CD4-positive, alpha-beta T cell (primary cell): ENCODE data around the gene UBE3B. TPM values are rescaled to one million over a fixed set of nuclear protein-coding genes. Genes with fewer than 3 reads are reported as not detected.

Experiments used
- ATAC-seq: fragments of 200-7000 bp; cut with Tn5 transposase; one replicate; pipeline ENCODE4 v1.10.0; 2022; ENCODE audit warnings: mild to moderate bottlenecking; ENCODE audit not compliant: poor library complexity
- CTCF ChIA-PET: fragments of 350-600 bp; sonication (Branson Sonifier 250); formaldehyde crosslinking; loops from one replicate; lab custom pipeline; 2021; ENCODE audit warnings: antibody characterized with exemption, inconsistent platforms; lab: Charles Lee
- POLR2A ChIA-PET: fragments of 350-600 bp; sonication (Branson Sonifier 250); formaldehyde crosslinking; loops from one replicate; lab custom pipeline; 2021; ENCODE audit warnings: antibody characterized with exemption, inconsistent platforms; lab: Charles Lee
- DNase-seq, 14 experiments: peaks; one replicate each; pipeline ENCODE4 v3.0.0-alpha.2; 2013 to 2020; ENCODE audit warnings: mixed read lengths in 2 of 14
- H3K27ac ChIP-seq, 2 donors: one replicate each; pipeline versions ENCODE4 v1.5.1 to v1.7.0; 2013; ENCODE audit warnings: low read length in 2 of 2, low read depth in 1 of 2, mild to moderate bottlenecking in 1 of 2
- H3K27me3 ChIP-seq, 2 experiments: 1 replicate in 1 of 2; 2 replicates in 1 of 2; pipeline versions ENCODE4 v1.6.1 to v1.7.0; 2013; ENCODE audit warnings: low read length in 2 of 2, control low read depth in 1 of 2, mild to moderate bottlenecking in 1 of 2, moderate library complexity in 1 of 2; ENCODE audit not compliant: insufficient read depth in 2 of 2, control insufficient read depth in 1 of 2
- H3K36me3 ChIP-seq: one replicate; pipeline ENCODE4 v1.6.1; 2013; ENCODE audit warnings: low read length, control low read depth; ENCODE audit not compliant: insufficient read depth
- H3K4me1 ChIP-seq: one replicate; pipeline ENCODE4 v1.6.1; 2013; ENCODE audit warnings: low read length, control low read depth; ENCODE audit not compliant: insufficient read depth
- H3K4me3 ChIP-seq: one replicate; pipeline ENCODE4 v1.5.1; 2013; ENCODE audit warnings: mild to moderate bottlenecking, low read length, moderate library complexity
- H3K9me3 ChIP-seq, 2 experiments: 1 replicate in 1 of 2; 2 replicates in 1 of 2; pipeline versions ENCODE4 v1.6.1 to v1.7.0; 2013; ENCODE audit warnings: low read length in 2 of 2, mild to moderate bottlenecking in 2 of 2, control low read depth in 1 of 2, moderate library complexity in 1 of 2; ENCODE audit not compliant: control insufficient read depth in 1 of 2, insufficient read depth in 1 of 2
- H3K27ac Mint-ChIP-seq: one replicate; pipeline ENCODE4 v1.8.0; 2020; ENCODE audit warnings: mixed read lengths
- H3K27me3 Mint-ChIP-seq: one replicate; pipeline ENCODE4 v1.8.0; 2021; ENCODE audit warnings: mixed read lengths
- H3K36me3 Mint-ChIP-seq: one replicate; pipeline ENCODE4 v1.8.0; 2021; ENCODE audit warnings: low read depth, mixed read lengths
- H3K4me1 Mint-ChIP-seq: one replicate; pipeline ENCODE4 v1.8.0; 2021; ENCODE audit warnings: low read depth, mixed read lengths
- H3K4me3 Mint-ChIP-seq: one replicate; pipeline ENCODE4 v1.8.0; 2020; ENCODE audit warnings: mild to moderate bottlenecking, mixed read lengths
- H3K9me3 Mint-ChIP-seq: one replicate; pipeline ENCODE4 v1.8.0; 2020; ENCODE audit warnings: mixed read lengths
- intact Hi-C, 2 experiments: fragments of 100-400 bp; cut with DNase I in 1 of 2; cut with micrococcal nuclease in 1 of 2; formaldehyde crosslinking; loops; one replicate each; pipeline versions ENCODE4 v1.15.1 to v1.9.0; 2023 to 2025; cut with DNase I, micrococcal nuclease
- total RNA-seq, 174 experiments: library from RNA in 2 of 174; stranded (reverse) in 2 of 174; gene quantifications; one replicate each; pipeline ENCODE4 v1.2.3 and lab custom pipeline; 2021 to 2026
- TF ChIP-seq, protein P1 (sequence below): fragments of 200-600 bp; IDR thresholded peaks from one replicate; pipeline ENCODE4 v1.8.0; 2022; ENCODE audit warnings: antibody characterized with exemption, mild to moderate bottlenecking

UBE3B gene
- total RNA-seq, 2 experiments from 2014 or later = 17.2 to 19.9 TPM

GRCh38 chr12:109513051-109513450, 35.6 kb downstream of the UBE3B start:
- Histone ChIP-seq H3K27ac (no peak overlapping the region), H3K27me3 (no peaks in the 10 kb centered on the region), H3K36me3 (peaks cover 85% of the 10 kb centered on the region), H3K4me1 (no peaks in the 10 kb centered on the region), H3K9me3 (no peaks in the 10 kb centered on the region), H3K4me3 (no peak overlapping the region)
- H3K27me3 Mint-ChIP-seq = no peaks in the 10 kb centered on the region
- intact Hi-C loops = no loop called here
- ChIA-PET POLR2A (no interaction called here), CTCF (no interaction called here)
- H3K9me3 Mint-ChIP-seq = no peaks in the 10 kb centered on the region
- H3K4me3 Mint-ChIP-seq = no peak overlapping the region
- H3K27ac Mint-ChIP-seq = no peak overlapping the region
- ATAC-seq (no peak), DNase-seq (no peak)
- peaks cover 95% of the 10 kb centered on the region for H3K36me3 Mint-ChIP-seq
- H3K4me1 Mint-ChIP-seq = no peaks in the 10 kb centered on the region
- TF ChIP-seq, protein P1, sequence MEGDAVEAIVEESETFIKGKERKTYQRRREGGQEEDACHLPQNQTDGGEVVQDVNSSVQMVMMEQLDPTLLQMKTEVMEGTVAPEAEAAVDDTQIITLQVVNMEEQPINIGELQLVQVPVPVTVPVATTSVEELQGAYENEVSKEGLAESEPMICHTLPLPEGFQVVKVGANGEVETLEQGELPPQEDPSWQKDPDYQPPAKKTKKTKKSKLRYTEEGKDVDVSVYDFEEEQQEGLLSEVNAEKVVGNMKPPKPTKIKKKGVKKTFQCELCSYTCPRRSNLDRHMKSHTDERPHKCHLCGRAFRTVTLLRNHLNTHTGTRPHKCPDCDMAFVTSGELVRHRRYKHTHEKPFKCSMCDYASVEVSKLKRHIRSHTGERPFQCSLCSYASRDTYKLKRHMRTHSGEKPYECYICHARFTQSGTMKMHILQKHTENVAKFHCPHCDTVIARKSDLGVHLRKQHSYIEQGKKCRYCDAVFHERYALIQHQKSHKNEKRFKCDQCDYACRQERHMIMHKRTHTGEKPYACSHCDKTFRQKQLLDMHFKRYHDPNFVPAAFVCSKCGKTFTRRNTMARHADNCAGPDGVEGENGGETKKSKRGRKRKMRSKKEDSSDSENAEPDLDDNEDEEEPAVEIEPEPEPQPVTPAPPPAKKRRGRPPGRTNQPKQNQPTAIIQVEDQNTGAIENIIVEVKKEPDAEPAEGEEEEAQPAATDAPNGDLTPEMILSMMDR = no peak

DNA sequence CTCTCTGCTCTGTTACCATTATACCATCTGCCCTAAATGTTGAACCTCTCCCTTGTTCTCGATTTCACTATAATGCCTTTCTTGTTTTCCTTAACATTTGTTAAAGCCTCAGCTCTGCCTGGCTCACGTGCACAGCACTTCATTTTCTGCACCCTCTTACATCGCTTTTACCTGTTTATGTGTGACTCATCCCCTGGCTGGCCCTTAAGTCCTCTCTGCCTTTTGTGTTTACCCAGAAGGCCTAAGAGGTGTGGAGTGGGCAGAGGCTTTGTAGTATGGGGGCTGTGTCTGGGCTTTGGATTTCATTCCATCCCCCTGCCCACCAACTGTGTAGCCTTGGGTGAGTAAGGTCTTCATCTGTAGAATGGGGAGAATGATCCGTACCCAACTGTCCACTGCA, 36.5 kb downstream of the UBE3B start:
- POLR2A ChIA-PET = no interaction called here
- TF ChIP-seq, protein P1 = no peak
- H3K4me1 Mint-ChIP-seq = no peaks in the 10 kb centered on the region
- intact Hi-C loops = no loop called here
- no peak overlapping the region for H3K27ac Mint-ChIP-seq
- H3K9me3 Mint-ChIP-seq = no peaks in the 10 kb centered on the region
- no peak for ATAC-seq
- no peak overlapping the region for H3K4me3 Mint-ChIP-seq
- peaks cover 95% of the 10 kb centered on the region for H3K36me3 Mint-ChIP-seq
- H3K36me3 ChIP-seq = peaks cover 86% of the 10 kb centered on the region
- H3K27me3 Mint-ChIP-seq = no peaks in the 10 kb centered on the region
- no peaks in the 10 kb centered on the region for H3K27me3 ChIP-seq
- DNase-seq = no peak
- no peaks in the 10 kb centered on the region for H3K9me3 ChIP-seq
- H3K4me3 ChIP-seq = no peak overlapping the region
- CTCF ChIA-PET = no interaction called here
- no peak overlapping the region for H3K27ac ChIP-seq
- no peaks in the 10 kb centered on the region for H3K4me1 ChIP-seq

DNA sequence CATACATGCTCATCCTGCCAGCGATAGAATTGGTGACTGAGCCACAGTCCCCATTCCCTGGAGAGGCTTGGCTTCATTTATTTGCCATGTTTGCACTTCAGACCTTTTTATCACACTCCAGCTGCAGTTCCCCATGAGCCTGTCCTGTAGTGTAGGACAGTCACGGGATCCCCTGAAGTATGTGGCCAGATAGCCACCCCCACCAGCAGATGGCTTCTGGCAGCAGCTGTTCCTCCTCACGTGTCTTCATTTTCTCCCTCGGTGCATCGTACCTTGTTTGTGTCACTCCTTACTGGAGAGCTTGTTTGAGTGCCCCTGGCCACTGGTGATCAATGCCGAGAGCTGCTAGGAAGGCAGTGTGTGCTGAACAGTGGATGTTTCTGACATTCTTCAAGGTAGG, 40.2 kb downstream of the UBE3B start:
- DNase-seq (no peak), ATAC-seq (no peak)
- Histone ChIP-seq H3K9me3 (no peaks in the 10 kb centered on the region), H3K4me3 (no peak overlapping the region), H3K27ac (no peak overlapping the region), H3K4me1 (no peaks in the 10 kb centered on the region), H3K36me3 (peaks cover 85% of the 10 kb centered on the region), H3K27me3 (no peaks in the 10 kb centered on the region)
- Mint-ChIP-seq H3K36me3 (peaks cover 90% of the 10 kb centered on the region), H3K27me3 (no peaks in the 10 kb centered on the region), H3K27ac (no peak overlapping the region), H3K9me3 (no peaks in the 10 kb centered on the region), H3K4me1 (no peaks in the 10 kb centered on the region), H3K4me3 (no peak overlapping the region)
- ChIA-PET POLR2A (no interaction called here), CTCF (interaction anchor here (1.8 kb wide), 1 partner anchor 9 kb away, joined by 8 read pairs; no protein-coding TSS in a partner anchor)
- intact Hi-C loops = loop anchor here (1.0 to 5.0 kb wide), 3 partner anchors 258 to 365 kb away; partner anchors contain the start of gene GLTP (in 1 of the 2)
- TF ChIP-seq, protein P1 = no peak
